HTERT RPE-1 (cell line): ENCODE results near the gene RDH16.
"Not testable (repeated sequence)": the region's sequence is repeated elsewhere in the genome, so short reads cannot be mapped to it uniquely, and the experiment has no call there.

Experiments
- in situ Hi-C: fragments of 300-500 bp; cut with MboI; formaldehyde crosslinking; loops from 4 replicates; pipeline ENCODE4 v1.14.3; 2020; ENCODE audit warnings: low sequenced_read_pairs

Gene RDH16

GRCh38 chr12:56930241-56930640 lies 27.2 kb downstream of the RDH16 start:
- in situ Hi-C loops, result no loop called here

- in situ Hi-C loops, result no loop called here
Observed at GRCh38 chr12:56929780-56930179, 27.6 kb downstream of the RDH16 start.

GRCh38 chr12:56928262-56928661 lies 29.1 kb downstream of the RDH16 start:
- in situ Hi-C loops, result no loop called here

- in situ Hi-C loops, result no loop called here
Observed at GRCh38 chr12:56927281-56927680, 30.1 kb downstream of the RDH16 start.

- in situ Hi-C loops, result no loop called here
Observed at GRCh38 chr12:56922031-56922430, 35.4 kb downstream of the RDH16 start.

- in situ Hi-C loops, result no loop called here
Observed at GRCh38 chr12:56921346-56921745, 36.1 kb downstream of the RDH16 start.

- in situ Hi-C loops, result not testable (repeated sequence)
Observed at GRCh38 chr12:56918139-56918538, 39.3 kb downstream of the RDH16 start.

- in situ Hi-C loops, result no loop called here
Observed at GRCh38 chr12:56916996-56917333, 40.4 kb downstream of the RDH16 start.

- in situ Hi-C loops, result no loop called here
Observed at GRCh38 chr12:56916296-56916995, 41.0 kb downstream of the RDH16 start.

- in situ Hi-C loops, result no loop called here
Observed at GRCh38 chr12:56914724-56915123, 42.7 kb downstream of the RDH16 start.

GRCh38 chr12:56914256-56914655 lies 43.2 kb downstream of the RDH16 start:
- in situ Hi-C loops, result no loop called here

GRCh38 chr12:56909403-56909802 lies 48.0 kb downstream of the RDH16 start:
- in situ Hi-C loops, result not testable (repeated sequence)

- in situ Hi-C loops, result no loop called here
Observed at GRCh38 chr12:56908136-56908535, 49.3 kb downstream of the RDH16 start.

GRCh38 chr12:56905852-56906251 lies 51.6 kb downstream of the RDH16 start:
- in situ Hi-C loops, result no loop called here

- in situ Hi-C loops, result no loop called here
Observed at GRCh38 chr12:56903374-56903773, 54.0 kb downstream of the RDH16 start.
